ENCODE data around the gene CNNM1. TPM values are rescaled to one million over a fixed set of nuclear protein-coding genes. Genes with fewer than 3 reads are reported as not detected.
A peak's percentile ranks its signal among the peaks of the same experiment; 100 is the strongest.

Gene CNNM1
- total and polyA plus RNA-seq, 2 experiments from 2014 or later: 1.1 to 2.1 TPM

- Histone ChIP-seq H3K27ac (peak overlapping the region; percentile 32), H3F3A (ENCODE audit: insufficient read depth) (0 out of 2 replicates have a peak, but pooled peaks cover 3% of the 10 kb centered on the region), H3K4me3 (no peak overlapping the region), H4K20me1 (ENCODE audit: insufficient read depth) (no peaks in the 10 kb centered on the region), H3K9me2 (ENCODE audit: insufficient read depth) (no peaks in the 10 kb centered on the region), H3K27me3 (replicated peaks; ENCODE audit: insufficient read depth) (no peaks in the 10 kb centered on the region), H3K9me3 (ENCODE audit: low read depth) (no peaks in the 10 kb centered on the region), H3K79me2 (ENCODE audit: insufficient read depth) (no peaks in the 10 kb centered on the region), H3K4me2 (ENCODE audit: unreplicated experiment) (no peak overlapping the region), H3K4me1 (ENCODE audit: insufficient read depth) (peaks cover 19% of the 10 kb centered on the region), H3K9ac (no peak overlapping the region), H3K36me3 (ENCODE audit: low read depth) (no peaks in the 10 kb centered on the region), H2AFZ (no peak overlapping the region)
- TF ChIP-seq EZH2 (IDR thresholded peaks at IDR 0.05; ENCODE audit: insufficient read depth, poor library complexity, severe bottlenecking) (no peak), EZH2phosphoT487 (IDR thresholded peaks at IDR 0.05; ENCODE audit: insufficient read depth, low read depth) (no peak)
- in situ Hi-C loops (cut with MboI): no loop called here
- DNase-seq: peak; percentile 80
- whole genome bisulfite sequencing, 2 experiments (ENCODE audit: low coverage in 1 of 2, low lambda C conversion rate in 2 of 2, missing lambda C conversion rate in 2 of 2): 95 to 100% methylated on average over 1 of the region's 1 CpG
Observed at GRCh38 chr10:99345350-99345749, 16.2 kb downstream of the CNNM1 start.

DNA sequence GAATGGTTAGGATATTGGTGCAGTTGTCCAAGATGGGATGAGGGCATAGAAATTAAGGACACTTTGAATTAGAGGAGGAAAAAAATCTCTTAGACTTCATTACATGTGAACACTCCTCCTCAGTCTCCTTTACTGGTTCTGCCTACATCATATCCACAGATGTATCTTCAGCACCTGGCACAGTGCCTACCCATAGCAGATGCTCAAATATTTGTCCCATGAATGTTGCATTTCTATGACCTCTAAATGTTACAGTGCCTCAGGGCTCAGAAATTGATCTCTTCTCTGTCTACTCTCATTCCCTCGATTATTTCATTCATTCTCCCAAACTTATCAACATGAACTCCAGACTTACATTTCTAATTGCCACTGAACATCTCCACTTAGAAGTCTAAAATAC lies 17.1 kb downstream of the CNNM1 start:
- H3K4me2 ChIP-seq (ENCODE audit: unreplicated experiment): no peak overlapping the region
- in situ Hi-C loops (cut with MboI): no loop called here

DNA sequence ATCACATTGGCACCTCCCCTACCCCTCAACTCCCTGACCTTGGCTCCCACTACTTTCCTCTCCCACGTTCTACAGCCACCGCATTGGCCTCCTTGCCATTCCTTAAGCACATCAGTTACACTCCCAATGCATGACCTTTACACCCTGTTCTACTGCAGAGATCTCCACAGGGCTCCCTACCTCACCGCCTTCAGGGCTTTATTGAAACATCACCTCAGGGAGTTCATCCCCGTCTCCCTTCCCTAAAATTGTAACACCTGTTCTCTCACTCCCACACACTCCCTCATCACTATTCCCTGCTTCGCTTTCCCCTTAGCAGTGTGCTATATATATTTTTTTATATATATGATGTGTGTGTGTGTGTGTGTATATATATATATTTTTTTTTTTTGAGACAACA lies 18.5 kb downstream of the CNNM1 start:
- no peaks in the 10 kb centered on the region for H4K20me1 ChIP-seq (ENCODE audit: insufficient read depth)
- TF ChIP-seq EZH2phosphoT487 (IDR thresholded peaks at IDR 0.05; ENCODE audit: insufficient read depth, low read depth) (no peak), EZH2 (IDR thresholded peaks at IDR 0.05; ENCODE audit: insufficient read depth, poor library complexity, severe bottlenecking) (no peak)
- no peaks in the 10 kb centered on the region for H3K27me3 ChIP-seq (replicated peaks; ENCODE audit: insufficient read depth)
- H3F3A ChIP-seq (ENCODE audit: insufficient read depth): 0 out of 2 replicates have a peak, but pooled peaks cover 3% of the 10 kb centered on the region
- WGBS, 2 experiments (ENCODE audit: low coverage in 1 of 2, low lambda C conversion rate in 2 of 2, missing lambda C conversion rate in 2 of 2): 91 to 95% methylated on average over 5 of the region's 5 CpGs
- H3K9me3 ChIP-seq (ENCODE audit: low read depth): no peaks in the 10 kb centered on the region
- no peak overlapping the region for H2AFZ ChIP-seq
- H3K9me2 ChIP-seq (ENCODE audit: insufficient read depth): no peaks in the 10 kb centered on the region
- no peak for DNase-seq
- no peak overlapping the region for H3K9ac ChIP-seq
- H3K79me2 ChIP-seq (ENCODE audit: insufficient read depth): no peaks in the 10 kb centered on the region
- no peak overlapping the region for H3K4me3 ChIP-seq
- in situ Hi-C loops (cut with MboI): no loop called here
- no peak overlapping the region for H3K27ac ChIP-seq
- no peak overlapping the region for H3K4me2 ChIP-seq (ENCODE audit: unreplicated experiment)
- peaks cover 17% of the 10 kb centered on the region for H3K4me1 ChIP-seq (ENCODE audit: insufficient read depth)
- H3K36me3 ChIP-seq (ENCODE audit: low read depth): no peaks in the 10 kb centered on the region

More for the DNA sequence above, 17.1 kb downstream of the CNNM1 start:
- H2AFZ ChIP-seq: no peak overlapping the region
- H3K9me3 ChIP-seq (ENCODE audit: low read depth): no peaks in the 10 kb centered on the region
- TF ChIP-seq EZH2 (IDR thresholded peaks at IDR 0.05; ENCODE audit: insufficient read depth, poor library complexity, severe bottlenecking): no peak
- no peak for TF ChIP-seq EZH2phosphoT487 (IDR thresholded peaks at IDR 0.05; ENCODE audit: insufficient read depth, low read depth)
- H3K79me2 ChIP-seq (ENCODE audit: insufficient read depth): no peaks in the 10 kb centered on the region
- peak; percentile 90 for DNase-seq
- no peaks in the 10 kb centered on the region for H3K9me2 ChIP-seq (ENCODE audit: insufficient read depth)
- H4K20me1 ChIP-seq (ENCODE audit: insufficient read depth): no peaks in the 10 kb centered on the region
- H3K27me3 ChIP-seq (replicated peaks; ENCODE audit: insufficient read depth): no peaks in the 10 kb centered on the region
- H3F3A ChIP-seq (ENCODE audit: insufficient read depth): 0 out of 2 replicates have a peak, but pooled peaks cover 3% of the 10 kb centered on the region
- H3K36me3 ChIP-seq (ENCODE audit: low read depth): no peaks in the 10 kb centered on the region
- H3K9ac ChIP-seq: no peak overlapping the region
- H3K4me3 ChIP-seq: no peak overlapping the region
- H3K4me1 ChIP-seq (ENCODE audit: insufficient read depth): peaks cover 19% of the 10 kb centered on the region
- H3K27ac ChIP-seq: peak overlapping the region; percentile 32
- 15 to 22% methylated on average over 1 of the region's 1 CpG for WGBS, 2 experiments (ENCODE audit: low coverage in 1 of 2, low lambda C conversion rate in 2 of 2, missing lambda C conversion rate in 2 of 2)

GRCh38 chr10:99353182-99353581 lies 24.0 kb downstream of the CNNM1 start:
- H4K20me1 ChIP-seq (ENCODE audit: insufficient read depth): no peaks in the 10 kb centered on the region
- 59 to 88% methylated on average over 1 of the region's 1 CpG for WGBS, 2 experiments (ENCODE audit: low coverage in 1 of 2, low lambda C conversion rate in 2 of 2, missing lambda C conversion rate in 2 of 2)
- H3K4me1 ChIP-seq (ENCODE audit: insufficient read depth): no peaks in the 10 kb centered on the region
- no peak overlapping the region for H3K27ac ChIP-seq
- no peaks in the 10 kb centered on the region for H3K36me3 ChIP-seq (ENCODE audit: low read depth)
- TF ChIP-seq EZH2phosphoT487 (IDR thresholded peaks at IDR 0.05; ENCODE audit: insufficient read depth, low read depth) (no peak), EZH2 (IDR thresholded peaks at IDR 0.05; ENCODE audit: insufficient read depth, poor library complexity, severe bottlenecking) (no peak)
- no peaks in the 10 kb centered on the region for H3K9me2 ChIP-seq (ENCODE audit: insufficient read depth)
- H3K79me2 ChIP-seq (ENCODE audit: insufficient read depth): no peaks in the 10 kb centered on the region
- DNase-seq: no peak
- H3K27me3 ChIP-seq (replicated peaks; ENCODE audit: insufficient read depth): no peaks in the 10 kb centered on the region
- H3K9ac ChIP-seq: no peak overlapping the region
- in situ Hi-C loops (cut with MboI): no loop called here
- no peaks in the 10 kb centered on the region for H3K9me3 ChIP-seq (ENCODE audit: low read depth)
- no peaks in the 10 kb centered on the region for H3F3A ChIP-seq (ENCODE audit: insufficient read depth)
- H3K4me3 ChIP-seq: no peak overlapping the region
- no peak overlapping the region for H2AFZ ChIP-seq
- no peak overlapping the region for H3K4me2 ChIP-seq (ENCODE audit: unreplicated experiment)

GRCh38 chr10:99357691-99358090 lies 28.5 kb downstream of the CNNM1 start:
- Histone ChIP-seq H3K9ac (no peak overlapping the region), H4K20me1 (ENCODE audit: insufficient read depth) (no peaks in the 10 kb centered on the region), H3K4me3 (no peak overlapping the region), H3K4me1 (ENCODE audit: insufficient read depth) (no peaks in the 10 kb centered on the region), H3K27me3 (replicated peaks; ENCODE audit: insufficient read depth) (no peaks in the 10 kb centered on the region), H3K9me2 (ENCODE audit: insufficient read depth) (no peaks in the 10 kb centered on the region), H3K79me2 (ENCODE audit: insufficient read depth) (no peaks in the 10 kb centered on the region), H3F3A (ENCODE audit: insufficient read depth) (no peaks in the 10 kb centered on the region), H3K27ac (no peak overlapping the region), H3K36me3 (ENCODE audit: low read depth) (no peaks in the 10 kb centered on the region), H3K9me3 (ENCODE audit: low read depth) (no peaks in the 10 kb centered on the region), H2AFZ (no peak overlapping the region), H3K4me2 (ENCODE audit: unreplicated experiment) (no peak overlapping the region)
- in situ Hi-C loops (cut with MboI): no loop called here
- TF ChIP-seq EZH2 (IDR thresholded peaks at IDR 0.05; ENCODE audit: insufficient read depth, poor library complexity, severe bottlenecking) (no peak), EZH2phosphoT487 (IDR thresholded peaks at IDR 0.05; ENCODE audit: insufficient read depth, low read depth) (no peak)
- 80 to 91% methylated on average over 3 of the region's 3 CpGs for WGBS, 2 experiments (ENCODE audit: low coverage in 1 of 2, low lambda C conversion rate in 2 of 2, missing lambda C conversion rate in 2 of 2)
- DNase-seq: no peak
